ENCODE measurements around the gene GNL2. TPM values are rescaled to one million over a fixed set of nuclear protein-coding genes. Genes with fewer than 3 reads are reported as not detected.
A peak's percentile ranks its signal among the peaks of the same experiment; 100 is the strongest.

GNL2 gene
- total and polyA plus RNA-seq, 9 of the 15 experiments (the other 6 are each of a cell fraction or from before 2014, with no cell fraction given): 156 to 371 (median 263) TPM

DNA sequence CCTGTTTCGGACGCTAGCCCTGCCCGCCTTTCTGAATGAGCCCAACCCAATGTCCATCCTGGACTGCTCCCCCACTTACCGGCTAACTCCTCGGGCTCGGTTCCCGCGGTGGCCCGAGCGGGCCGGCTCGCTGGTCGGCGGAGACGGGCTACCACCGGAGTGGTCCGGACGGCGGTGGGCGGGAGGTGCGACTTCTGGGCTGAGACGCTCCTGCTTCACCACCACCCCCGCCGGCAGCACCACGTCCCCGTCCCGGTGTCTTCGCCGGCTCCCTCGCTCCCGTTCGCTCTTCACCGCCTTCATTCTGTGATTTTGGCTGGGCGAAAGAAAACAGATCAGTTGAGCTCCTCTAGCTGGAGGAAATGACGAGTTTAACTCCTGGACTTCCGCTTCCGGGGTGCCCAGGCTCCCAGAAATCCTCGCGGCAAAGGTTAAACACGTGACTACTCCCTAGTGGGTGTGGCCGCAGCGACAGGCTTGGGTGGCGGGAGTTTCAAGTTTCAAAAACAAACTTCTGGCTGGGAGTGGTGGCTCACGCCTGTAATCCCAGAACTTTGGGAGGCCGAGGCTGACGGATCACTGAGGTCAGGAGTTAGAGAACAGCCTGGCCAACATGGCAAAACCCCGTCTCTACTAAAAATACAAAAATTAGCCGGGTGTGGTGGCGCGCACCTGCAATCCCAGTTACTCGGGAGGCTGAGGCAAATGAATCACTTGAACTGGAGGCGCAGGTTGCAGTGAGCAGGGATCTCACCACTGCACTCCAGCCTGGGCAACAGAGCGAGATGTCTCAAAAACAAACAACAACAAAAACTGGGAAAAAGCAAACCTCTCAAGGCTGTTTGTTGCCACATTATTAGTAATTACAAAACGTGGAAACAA lies 41.6 kb downstream of the GNL2 start, which contains the start of gene SNIP1 (continued):
- TF ChIP-seq, protein P1, sequence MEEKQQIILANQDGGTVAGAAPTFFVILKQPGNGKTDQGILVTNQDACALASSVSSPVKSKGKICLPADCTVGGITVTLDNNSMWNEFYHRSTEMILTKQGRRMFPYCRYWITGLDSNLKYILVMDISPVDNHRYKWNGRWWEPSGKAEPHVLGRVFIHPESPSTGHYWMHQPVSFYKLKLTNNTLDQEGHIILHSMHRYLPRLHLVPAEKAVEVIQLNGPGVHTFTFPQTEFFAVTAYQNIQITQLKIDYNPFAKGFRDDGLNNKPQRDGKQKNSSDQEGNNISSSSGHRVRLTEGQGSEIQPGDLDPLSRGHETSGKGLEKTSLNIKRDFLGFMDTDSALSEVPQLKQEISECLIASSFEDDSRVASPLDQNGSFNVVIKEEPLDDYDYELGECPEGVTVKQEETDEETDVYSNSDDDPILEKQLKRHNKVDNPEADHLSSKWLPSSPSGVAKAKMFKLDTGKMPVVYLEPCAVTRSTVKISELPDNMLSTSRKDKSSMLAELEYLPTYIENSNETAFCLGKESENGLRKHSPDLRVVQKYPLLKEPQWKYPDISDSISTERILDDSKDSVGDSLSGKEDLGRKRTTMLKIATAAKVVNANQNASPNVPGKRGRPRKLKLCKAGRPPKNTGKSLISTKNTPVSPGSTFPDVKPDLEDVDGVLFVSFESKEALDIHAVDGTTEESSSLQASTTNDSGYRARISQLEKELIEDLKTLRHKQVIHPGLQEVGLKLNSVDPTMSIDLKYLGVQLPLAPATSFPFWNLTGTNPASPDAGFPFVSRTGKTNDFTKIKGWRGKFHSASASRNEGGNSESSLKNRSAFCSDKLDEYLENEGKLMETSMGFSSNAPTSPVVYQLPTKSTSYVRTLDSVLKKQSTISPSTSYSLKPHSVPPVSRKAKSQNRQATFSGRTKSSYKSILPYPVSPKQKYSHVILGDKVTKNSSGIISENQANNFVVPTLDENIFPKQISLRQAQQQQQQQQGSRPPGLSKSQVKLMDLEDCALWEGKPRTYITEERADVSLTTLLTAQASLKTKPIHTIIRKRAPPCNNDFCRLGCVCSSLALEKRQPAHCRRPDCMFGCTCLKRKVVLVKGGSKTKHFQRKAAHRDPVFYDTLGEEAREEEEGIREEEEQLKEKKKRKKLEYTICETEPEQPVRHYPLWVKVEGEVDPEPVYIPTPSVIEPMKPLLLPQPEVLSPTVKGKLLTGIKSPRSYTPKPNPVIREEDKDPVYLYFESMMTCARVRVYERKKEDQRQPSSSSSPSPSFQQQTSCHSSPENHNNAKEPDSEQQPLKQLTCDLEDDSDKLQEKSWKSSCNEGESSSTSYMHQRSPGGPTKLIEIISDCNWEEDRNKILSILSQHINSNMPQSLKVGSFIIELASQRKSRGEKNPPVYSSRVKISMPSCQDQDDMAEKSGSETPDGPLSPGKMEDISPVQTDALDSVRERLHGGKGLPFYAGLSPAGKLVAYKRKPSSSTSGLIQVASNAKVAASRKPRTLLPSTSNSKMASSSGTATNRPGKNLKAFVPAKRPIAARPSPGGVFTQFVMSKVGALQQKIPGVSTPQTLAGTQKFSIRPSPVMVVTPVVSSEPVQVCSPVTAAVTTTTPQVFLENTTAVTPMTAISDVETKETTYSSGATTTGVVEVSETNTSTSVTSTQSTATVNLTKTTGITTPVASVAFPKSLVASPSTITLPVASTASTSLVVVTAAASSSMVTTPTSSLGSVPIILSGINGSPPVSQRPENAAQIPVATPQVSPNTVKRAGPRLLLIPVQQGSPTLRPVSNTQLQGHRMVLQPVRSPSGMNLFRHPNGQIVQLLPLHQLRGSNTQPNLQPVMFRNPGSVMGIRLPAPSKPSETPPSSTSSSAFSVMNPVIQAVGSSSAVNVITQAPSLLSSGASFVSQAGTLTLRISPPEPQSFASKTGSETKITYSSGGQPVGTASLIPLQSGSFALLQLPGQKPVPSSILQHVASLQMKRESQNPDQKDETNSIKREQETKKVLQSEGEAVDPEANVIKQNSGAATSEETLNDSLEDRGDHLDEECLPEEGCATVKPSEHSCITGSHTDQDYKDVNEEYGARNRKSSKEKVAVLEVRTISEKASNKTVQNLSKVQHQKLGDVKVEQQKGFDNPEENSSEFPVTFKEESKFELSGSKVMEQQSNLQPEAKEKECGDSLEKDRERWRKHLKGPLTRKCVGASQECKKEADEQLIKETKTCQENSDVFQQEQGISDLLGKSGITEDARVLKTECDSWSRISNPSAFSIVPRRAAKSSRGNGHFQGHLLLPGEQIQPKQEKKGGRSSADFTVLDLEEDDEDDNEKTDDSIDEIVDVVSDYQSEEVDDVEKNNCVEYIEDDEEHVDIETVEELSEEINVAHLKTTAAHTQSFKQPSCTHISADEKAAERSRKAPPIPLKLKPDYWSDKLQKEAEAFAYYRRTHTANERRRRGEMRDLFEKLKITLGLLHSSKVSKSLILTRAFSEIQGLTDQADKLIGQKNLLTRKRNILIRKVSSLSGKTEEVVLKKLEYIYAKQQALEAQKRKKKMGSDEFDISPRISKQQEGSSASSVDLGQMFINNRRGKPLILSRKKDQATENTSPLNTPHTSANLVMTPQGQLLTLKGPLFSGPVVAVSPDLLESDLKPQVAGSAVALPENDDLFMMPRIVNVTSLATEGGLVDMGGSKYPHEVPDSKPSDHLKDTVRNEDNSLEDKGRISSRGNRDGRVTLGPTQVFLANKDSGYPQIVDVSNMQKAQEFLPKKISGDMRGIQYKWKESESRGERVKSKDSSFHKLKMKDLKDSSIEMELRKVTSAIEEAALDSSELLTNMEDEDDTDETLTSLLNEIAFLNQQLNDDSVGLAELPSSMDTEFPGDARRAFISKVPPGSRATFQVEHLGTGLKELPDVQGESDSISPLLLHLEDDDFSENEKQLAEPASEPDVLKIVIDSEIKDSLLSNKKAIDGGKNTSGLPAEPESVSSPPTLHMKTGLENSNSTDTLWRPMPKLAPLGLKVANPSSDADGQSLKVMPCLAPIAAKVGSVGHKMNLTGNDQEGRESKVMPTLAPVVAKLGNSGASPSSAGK (IDR thresholded peaks at IDR 0.05): peak; percentile 66
- TF ChIP-seq ZNF584 (CRISPR knock-in tag; IDR thresholded peaks at IDR 0.05; ENCODE audit: low read depth) (peak; percentile 72), BRD4 (IDR thresholded peaks at IDR 0.05) (0 out of 2 replicates have a peak, but pooled peaks have one; percentile 52), NFE2 (IDR thresholded peaks at IDR 0.05; ENCODE audit: low read depth) (no peak), ZNF408 (CRISPR knock-in tag; IDR thresholded peaks at IDR 0.05; ENCODE audit: low read depth) (no peak), NCOA1 (IDR thresholded peaks at IDR 0.05; ENCODE audit: low read depth) (no peak; the same call in 1 of the 2 replicates), ZNF668 (CRISPR knock-in tag; IDR thresholded peaks at IDR 0.05) (no peak), ZNF134 (CRISPR knock-in tag; conservative IDR thresholded peaks at IDR 0.05) (no peak)
- TF ChIP-seq, protein P2, sequence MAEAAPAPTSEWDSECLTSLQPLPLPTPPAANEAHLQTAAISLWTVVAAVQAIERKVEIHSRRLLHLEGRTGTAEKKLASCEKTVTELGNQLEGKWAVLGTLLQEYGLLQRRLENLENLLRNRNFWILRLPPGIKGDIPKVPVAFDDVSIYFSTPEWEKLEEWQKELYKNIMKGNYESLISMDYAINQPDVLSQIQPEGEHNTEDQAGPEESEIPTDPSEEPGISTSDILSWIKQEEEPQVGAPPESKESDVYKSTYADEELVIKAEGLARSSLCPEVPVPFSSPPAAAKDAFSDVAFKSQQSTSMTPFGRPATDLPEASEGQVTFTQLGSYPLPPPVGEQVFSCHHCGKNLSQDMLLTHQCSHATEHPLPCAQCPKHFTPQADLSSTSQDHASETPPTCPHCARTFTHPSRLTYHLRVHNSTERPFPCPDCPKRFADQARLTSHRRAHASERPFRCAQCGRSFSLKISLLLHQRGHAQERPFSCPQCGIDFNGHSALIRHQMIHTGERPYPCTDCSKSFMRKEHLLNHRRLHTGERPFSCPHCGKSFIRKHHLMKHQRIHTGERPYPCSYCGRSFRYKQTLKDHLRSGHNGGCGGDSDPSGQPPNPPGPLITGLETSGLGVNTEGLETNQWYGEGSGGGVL (CRISPR knock-in tag; IDR thresholded peaks at IDR 0.05): no peak
- TF ChIP-seq, protein P3, sequence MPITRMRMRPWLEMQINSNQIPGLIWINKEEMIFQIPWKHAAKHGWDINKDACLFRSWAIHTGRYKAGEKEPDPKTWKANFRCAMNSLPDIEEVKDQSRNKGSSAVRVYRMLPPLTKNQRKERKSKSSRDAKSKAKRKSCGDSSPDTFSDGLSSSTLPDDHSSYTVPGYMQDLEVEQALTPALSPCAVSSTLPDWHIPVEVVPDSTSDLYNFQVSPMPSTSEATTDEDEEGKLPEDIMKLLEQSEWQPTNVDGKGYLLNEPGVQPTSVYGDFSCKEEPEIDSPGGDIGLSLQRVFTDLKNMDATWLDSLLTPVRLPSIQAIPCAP (CRISPR knock-in tag; IDR thresholded peaks at IDR 0.05; ENCODE audit: borderline replicate concordance): no peak
